Suprapubic skin (tissue), 3 donors: ENCODE results near the gene S100A1.

Experiments used
- POLR2AphosphoS5 ChIP-seq, 3 donors: sonication (generic); formaldehyde crosslinking; IDR thresholded peaks; one replicate each; pipeline ENCODE4 v1.6.1; 2017; ENCODE audit warnings: antibody characterized with exemption in 3 of 3
- TF ChIP-seq, protein P1 (sequence below), 2 donors: fragments of 200-600 bp in 1 of 2; fragments of 450-650 bp in 1 of 2; sonication (generic) in 1 of 2; IDR thresholded peaks; one replicate each; pipeline ENCODE4 v1.5.1; 2016 to 2019; ENCODE audit warnings: antibody characterized with exemption in 2 of 2, mild to moderate bottlenecking in 1 of 2, moderate library complexity in 1 of 2

DNA sequence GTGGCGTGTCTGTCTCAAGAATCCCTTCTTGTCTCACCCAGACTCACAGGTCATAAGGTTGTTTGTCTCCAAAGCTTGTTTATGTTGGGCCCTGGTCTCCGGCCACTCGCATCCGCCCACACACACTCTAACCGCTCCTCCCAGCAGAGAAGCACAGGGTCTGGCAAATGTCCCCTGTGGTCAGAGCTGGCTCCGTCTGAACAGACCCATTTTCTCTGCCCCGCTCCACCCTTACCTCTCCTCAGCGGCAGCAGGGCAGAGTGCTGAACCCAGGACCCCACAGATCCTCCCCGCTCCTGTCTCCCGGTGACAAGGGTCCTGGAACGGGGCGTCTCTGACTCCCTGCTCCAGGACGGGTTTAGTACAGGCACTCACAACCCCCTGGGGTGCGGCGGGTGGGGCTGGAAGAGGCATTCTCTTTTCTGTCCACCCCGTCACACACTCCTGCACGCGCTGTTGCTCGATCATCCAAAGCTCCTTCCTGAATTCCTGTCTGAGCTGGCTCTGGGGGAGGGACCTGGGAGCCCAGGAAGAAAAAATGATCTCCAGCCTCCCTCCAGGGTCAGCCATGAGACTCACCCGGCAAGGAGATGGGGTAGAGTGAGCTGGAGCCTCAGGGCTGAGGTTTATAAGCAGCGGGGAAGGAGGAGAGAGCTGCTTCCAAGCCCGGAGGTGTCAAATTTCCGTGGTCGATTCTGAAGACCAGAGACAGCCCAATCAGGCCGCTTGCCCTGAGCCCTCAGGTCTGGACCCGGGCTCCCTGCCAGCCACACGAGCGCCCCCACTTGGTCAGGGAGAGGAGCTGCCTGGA is 1.1 kb upstream of the S100A1 start, which contains the start of gene S100A13:
- TF ChIP-seq, protein P1, sequence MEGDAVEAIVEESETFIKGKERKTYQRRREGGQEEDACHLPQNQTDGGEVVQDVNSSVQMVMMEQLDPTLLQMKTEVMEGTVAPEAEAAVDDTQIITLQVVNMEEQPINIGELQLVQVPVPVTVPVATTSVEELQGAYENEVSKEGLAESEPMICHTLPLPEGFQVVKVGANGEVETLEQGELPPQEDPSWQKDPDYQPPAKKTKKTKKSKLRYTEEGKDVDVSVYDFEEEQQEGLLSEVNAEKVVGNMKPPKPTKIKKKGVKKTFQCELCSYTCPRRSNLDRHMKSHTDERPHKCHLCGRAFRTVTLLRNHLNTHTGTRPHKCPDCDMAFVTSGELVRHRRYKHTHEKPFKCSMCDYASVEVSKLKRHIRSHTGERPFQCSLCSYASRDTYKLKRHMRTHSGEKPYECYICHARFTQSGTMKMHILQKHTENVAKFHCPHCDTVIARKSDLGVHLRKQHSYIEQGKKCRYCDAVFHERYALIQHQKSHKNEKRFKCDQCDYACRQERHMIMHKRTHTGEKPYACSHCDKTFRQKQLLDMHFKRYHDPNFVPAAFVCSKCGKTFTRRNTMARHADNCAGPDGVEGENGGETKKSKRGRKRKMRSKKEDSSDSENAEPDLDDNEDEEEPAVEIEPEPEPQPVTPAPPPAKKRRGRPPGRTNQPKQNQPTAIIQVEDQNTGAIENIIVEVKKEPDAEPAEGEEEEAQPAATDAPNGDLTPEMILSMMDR (IDR thresholded peaks at IDR 0.05): peak; percentile 48 to 68
- TF ChIP-seq POLR2AphosphoS5 (IDR thresholded peaks at IDR 0.05): peak in 2 of 3 donors; percentile 20 to 43
